Activated CD4-positive, alpha-beta T cell treated with anti-CD3 and anti-CD28 coated beads, Interleukin-2, amount 50 U/mL, for 4 hours (primary cell): Measurements from ENCODE around the gene NEK2.
"Not testable (repeated sequence)": the region's sequence is repeated elsewhere in the genome, so short reads cannot be mapped to it uniquely, and the experiment has no call there.

Experiments used
- DNase-seq, 2 experiments: peaks; one replicate each; pipeline ENCODE4 v3.0.0-alpha.2; 2020

The NEK2 gene

DNA sequence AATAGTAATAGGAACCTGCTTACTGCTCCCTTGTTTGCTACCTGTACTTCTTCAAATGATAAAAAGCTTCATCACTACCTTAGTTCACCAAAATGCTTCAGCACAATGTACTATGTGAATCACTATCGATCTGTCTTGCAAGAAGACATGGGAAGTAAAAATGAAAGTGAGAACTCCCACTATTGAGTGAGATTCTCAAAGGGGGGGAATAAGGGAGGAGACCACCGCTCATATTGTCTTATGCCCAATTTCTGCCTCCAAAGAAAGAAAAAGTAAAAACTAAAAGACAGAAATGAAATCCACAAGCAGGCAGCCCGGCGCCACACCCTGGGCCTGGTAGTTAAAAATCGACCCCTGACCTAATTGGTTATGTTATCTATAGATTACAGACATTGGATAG is 18.5 kb upstream of the NEK2 start:
- not testable (repeated sequence) for DNase-seq

DNA sequence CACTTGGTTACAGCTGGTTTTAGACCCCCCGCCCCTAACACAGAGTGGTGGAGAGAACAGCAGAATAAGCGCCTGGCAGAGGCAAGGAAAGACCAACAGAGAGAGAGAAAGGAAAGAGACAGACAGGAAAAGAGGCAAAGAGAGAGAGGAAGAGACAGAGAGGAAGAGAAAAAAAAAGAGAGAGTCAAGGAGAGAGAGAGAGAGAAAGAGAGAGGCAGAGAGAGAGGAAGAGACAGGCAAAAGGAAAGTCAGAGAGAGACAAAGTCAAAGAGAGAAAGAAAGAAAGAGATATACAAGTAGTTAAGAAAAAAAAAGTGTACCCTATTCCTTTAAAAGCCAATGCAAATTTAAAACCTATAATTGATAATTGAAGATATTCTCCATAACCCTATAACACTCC is 13.0 kb upstream of the NEK2 start:
- no peak for DNase-seq

DNA sequence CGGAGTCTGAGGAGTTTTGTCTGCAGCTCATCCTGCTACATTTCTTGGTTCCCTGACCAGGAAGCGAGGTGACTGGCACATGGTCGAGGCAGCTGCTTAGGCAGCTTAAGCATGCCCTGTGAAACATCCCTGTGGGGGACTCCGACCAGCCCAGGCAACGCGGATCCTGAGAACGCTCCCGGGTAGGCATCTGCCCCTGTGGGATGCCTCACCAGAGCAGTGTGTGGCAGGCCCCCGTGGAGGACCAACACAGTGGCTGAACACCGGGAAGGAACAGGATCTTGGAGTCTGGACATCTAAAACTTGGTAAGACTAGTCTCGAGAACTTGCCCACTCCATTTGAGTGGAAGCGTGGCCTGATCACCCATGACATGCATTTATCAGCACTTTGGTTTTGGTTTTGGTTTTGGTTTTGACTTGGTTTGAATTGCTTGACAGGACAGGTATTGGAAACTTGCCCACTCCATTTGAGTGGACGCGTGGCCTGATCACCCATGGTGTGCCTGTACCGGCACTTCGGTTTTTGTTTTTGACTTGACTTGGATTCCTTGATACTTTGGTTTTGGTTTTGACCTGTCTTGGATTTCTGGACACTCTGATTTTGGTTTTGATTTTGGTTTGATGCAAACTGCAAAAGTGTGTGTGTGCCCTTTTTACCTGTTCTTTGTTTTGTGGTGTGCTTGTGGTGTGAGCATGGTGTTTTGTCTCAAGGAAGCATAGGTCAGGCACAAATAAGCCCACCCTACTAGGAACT is 12.2 kb upstream of the NEK2 start:
- DNase-seq = no peak

DNA sequence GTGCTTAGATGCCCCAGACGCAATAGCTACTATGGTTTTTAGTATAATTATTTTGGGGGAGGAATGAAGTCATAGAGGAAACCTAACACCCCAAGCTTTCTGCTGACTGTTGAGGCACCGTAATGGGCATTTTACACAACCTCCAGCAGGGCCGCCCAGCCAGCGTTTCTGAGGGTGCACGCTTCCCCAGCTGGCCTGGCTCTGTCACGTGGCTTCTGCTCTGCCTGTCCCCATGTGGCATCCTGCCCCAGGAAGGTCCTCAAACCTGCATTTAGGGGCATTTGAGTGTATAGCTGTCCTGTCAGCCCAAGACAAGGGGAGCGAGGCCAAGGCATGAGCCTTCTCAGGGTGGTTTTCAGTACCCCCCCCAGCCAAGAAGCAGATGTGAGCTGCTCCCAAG is 10.4 kb upstream of the NEK2 start:
- DNase-seq = no peak

DNA sequence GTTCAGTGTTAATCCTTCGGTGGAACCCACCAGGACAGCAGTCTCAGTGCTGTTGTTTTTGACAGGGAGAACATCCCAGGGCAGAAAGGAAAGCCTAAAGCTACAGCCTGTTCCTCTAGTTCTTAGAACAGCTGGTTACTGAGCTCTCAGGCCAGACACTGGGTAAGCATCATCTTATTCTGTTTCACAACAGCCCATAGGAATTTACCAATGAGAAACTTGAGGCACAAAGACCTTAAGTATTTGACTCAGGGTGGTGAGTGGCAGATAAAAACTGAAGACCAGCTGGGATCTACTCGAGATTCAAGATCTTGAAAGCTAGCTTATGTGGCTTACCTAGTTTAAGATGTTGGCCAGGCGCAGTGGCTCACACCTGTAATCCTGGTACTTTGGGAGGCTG is 9.4 kb upstream of the NEK2 start:
- no peak for DNase-seq

DNA sequence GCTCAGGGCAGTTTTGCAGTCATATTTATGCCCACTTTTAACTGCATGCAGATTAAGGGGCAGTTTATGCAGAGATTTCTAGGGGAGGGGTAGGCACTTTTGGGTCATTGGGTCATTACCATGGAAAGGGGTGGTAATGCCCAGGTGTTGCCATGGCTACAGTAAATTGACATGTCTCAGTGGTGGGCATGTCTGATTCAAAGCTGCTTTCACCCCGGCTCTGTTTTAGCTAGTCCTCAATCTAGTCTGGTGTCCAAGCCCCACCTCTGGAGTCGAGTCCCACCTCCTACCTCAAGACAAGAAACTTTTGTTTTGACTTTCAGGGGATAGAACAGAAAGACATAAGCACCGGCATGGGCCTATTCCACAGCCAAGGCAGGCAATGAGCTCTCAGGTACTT is 8.9 kb upstream of the NEK2 start:
- no peak for DNase-seq

DNA sequence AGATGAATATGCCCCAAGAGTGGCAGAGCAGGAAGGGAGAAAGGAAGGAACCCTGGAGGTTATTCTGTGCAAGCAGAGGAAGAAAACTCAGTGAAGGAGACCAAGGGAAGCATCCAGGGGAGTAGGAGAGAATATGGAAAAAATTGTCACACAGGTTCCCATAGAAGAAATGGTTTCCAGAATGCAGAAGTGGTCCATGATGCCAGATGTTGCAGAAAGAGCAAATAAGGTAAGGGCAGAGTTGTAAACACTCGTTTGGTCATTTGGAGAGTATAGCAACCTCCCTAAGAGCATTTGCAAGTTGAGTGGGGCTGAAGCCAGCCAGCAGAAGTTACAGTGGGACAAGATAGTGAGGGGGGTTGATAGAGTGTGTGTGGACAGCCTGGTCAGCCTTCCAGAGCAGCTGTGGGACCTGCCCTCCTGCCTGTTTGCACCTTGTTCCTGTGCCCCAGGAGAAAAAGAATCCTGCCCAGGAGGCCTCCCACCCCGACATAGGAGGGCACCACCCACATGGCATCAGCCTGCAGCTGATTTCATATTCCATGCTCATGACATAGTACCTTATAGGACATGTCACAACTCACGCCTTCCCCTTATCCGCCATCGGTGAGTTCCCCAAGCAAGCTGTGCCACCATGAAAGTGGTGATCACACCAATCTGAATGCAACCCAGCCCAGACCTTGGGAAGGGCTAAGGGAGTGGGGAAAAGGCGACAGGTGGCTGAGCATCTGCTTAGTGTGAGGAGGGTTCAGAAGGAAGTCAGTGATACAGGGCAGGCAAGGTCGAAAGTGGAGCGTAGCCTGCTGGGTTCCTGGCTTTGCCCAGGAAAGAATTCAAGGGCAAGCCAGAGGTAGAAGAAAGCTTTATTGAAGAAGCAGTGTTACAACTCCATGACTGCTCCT is 8.2 kb upstream of the NEK2 start:
- DNase-seq = no peak

DNA sequence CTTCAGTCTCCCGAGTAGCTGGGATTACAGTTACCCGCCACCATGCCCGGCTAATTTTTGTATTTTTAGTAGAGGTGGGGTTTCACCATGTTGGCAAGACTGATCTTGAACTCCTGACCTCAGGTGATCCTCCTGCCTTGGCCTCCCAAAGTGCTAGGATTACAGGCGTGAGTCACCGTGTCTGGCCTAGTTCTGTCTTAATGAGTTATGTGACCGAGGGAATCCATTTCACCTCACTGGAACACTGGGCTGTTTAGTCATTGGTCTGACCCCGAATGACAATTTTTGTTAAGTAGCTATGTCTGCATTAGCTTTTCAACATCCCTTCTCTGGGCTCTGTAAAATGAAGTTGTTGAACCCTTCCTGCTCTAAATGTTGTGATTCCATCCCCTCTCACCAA is 6.8 kb upstream of the NEK2 start:
- DNase-seq = not testable (repeated sequence)

DNA sequence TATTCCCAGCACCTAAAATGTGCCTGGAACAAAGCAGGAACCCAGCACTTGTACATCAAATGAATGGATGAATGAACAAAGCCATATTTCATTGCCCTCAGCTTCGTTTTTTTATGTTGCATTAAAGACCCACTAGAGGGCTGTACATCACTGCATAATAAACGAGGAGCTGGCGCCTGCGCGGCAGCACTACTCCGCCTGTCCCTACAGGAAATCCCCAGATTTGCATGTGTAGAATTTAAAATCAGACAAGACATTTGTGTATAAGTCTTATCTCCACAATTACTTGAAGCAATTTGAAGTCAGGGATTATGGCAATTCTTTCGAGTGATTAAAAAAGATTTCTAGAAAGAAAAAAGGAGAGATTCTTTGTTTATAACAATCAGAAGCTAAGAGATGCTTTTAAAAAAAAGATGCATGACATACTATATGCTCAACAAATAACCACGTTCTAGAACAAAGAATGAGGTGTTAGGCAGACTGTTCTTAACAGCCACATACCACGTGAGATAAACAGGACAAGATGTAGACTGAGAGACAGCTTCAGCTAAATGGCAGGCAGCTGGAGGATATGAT is 5.4 kb upstream of the NEK2 start:
- DNase-seq = peak; percentile 60 to 67

DNA sequence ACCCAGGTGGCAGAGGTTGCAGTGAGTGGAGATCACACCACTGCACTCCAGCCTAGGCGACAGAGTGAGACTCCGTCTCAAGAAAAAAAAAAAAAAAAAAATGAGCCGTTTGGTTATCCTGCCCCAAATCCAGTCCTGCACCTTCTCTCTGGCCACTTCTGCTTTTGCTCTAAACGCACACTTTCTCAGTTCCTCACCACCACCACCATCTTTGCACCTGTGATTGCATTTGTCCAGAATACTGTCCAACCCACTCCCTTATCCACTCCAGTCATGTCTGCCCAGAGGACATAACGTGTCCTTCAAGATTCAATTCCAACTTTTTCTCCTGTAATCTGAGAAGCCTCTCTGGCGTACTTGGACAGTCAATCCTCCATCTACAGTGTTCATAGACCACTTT is 2.2 kb upstream of the NEK2 start:
- no peak for DNase-seq

DNA sequence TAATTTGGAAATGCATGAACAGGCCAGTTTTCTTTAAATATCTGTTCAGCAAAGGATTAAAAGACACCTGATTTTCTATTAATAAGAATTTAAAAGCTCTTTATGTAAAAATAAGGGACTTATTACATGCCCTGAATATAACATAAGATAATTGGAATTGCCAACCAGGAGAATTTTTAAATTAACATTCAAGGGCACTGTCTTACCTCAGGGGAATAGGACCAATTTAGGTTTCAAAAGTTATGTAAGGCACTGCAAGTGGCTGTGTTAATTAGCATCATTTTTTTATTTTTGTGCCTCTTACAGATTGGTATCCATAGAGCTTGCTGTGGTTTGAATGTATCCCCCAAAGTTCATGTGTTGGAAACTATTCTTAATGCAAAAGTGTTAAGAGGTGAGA is 1.3 kb upstream of the NEK2 start:
- no peak for DNase-seq

DNA sequence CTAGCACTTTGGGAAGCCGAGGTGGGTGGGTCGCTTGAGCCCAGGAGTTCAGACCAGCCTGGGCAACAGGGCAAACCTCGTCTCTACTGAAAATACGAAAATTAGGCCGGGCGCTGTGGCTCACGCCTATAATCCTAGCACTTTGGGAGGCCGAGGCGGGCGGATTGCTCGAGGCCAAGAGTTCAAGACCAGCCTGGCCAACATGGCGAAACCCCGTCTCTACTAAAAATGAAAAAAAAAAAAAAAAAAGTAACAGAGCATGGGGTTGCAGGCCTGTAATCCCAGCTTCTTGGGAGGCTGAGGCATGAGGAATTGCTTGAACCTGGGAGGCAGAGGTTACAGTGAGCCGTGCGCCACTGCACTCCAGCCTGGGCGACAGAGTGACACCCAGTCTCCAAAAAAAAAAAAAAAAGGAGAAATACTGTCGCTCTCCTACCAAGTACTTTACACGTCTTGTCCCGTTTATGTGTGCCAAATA is 724 bp upstream of the NEK2 start:
- DNase-seq = no peak

DNA sequence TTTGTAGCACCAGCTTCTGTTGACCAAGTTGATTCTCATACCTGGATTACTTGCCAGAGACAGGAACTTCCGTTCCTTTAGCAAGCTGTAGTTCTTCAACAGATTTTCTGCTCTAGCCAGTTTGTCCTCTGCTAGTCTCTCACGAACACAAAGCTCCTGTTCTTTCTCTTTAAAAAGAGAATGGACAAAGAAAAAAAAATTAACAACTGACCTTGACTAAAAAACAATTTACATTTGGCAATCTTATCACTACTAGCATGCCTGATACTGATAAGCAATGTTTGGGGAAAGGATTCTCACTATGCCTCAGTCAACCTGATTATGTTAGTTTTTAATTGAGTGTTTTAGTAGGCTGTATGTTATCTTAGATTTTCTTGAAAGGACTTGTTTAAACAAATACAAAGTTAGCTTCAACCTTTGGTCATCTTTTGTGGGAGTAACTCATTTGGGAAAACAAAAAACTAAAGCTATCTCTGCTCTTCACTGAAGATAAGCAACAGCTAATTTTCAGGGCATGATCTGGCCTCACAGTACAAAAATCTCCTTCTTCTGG is 8.3 kb downstream of the NEK2 start:
- DNase-seq = no peak

DNA sequence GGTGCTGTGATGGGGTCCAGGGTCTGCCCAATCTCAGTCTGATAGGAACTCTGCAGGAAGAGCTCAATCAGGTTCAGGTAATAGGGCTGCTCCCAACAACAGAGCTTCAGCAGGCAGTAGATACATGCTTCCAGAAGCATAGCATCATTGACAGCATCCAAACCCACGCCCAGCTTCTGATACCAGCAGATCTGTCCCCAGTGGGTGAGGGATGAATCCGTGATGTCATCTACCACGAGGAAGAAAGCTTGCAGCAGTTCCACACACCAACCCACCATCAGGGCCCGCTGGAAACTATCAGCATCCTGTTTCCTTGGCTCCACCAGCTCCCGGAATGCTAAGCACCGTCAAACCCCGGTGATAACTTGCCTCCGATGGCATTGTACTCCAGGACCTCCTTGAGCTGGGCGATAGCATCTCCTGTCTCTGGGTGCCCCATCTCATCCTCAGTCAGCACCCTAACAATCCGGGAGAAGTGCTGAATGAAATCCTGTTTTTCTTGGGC is 14.7 kb downstream of the NEK2 start:
- no peak for DNase-seq

DNA sequence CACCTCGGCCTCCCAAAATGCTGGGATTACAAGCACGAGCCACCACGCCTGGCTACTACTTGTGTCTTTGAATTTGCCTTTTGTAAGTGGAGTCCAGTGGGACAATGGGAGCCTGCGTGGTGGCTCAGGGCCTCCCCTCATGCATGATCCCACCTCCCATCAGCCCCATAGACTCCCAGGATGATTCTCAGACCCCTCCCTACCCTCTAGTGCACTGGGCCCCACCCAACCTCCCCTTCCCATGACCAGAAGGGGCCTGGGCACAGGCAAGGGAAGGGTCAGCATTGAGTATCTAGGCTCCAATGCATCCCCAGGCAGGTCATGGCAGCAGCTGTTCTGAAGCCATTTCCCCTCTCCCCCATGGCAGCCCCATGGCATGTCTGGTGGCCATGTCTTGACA is 18.7 kb downstream of the NEK2 start:
- no peak for DNase-seq

DNA sequence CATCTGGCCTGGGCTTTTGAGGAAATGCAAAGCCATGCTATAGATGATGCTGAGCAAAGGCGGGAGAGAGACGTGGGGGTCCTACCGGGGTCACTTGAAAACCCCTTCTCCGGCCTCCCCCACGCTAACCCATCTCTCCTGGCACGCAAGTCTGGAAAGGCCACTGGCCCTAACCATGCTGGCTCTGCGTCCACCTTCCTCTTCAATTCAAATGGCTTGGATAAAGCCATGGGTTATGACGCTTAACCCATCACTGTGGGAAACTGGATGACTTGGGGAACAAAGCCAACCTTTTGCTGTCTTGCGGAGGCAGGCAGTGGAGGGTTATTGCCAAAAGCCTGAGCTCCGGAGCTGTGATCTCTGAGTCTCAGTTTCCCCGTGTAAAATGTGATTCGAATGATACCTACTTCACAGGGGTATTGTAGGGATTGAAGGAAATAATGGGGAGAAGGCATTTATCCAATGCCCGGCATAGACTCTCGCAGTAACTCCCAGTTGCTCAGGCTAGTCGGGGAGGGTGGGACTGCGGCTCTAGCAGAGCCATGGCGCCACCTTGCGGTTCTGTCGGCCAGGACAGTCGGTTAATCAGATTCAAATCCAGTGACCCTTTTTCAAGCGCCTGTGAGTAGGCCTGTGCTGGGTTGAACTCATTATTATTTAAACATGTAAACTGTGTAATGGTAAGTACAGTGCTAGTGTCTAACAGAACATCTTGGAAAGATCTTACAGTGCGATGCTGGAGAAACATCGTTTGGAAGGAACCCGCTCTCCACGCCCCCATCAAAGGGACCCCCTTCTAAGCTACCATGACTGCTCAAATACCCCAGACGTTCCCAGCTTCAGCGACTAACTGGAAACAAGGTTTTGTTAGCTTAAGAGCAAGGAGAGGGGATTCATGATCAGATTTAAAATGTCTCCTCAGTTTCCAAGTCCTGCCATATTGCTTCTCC is 20.3 kb downstream of the NEK2 start:
- peak; percentile 77 to 79 for DNase-seq

DNA sequence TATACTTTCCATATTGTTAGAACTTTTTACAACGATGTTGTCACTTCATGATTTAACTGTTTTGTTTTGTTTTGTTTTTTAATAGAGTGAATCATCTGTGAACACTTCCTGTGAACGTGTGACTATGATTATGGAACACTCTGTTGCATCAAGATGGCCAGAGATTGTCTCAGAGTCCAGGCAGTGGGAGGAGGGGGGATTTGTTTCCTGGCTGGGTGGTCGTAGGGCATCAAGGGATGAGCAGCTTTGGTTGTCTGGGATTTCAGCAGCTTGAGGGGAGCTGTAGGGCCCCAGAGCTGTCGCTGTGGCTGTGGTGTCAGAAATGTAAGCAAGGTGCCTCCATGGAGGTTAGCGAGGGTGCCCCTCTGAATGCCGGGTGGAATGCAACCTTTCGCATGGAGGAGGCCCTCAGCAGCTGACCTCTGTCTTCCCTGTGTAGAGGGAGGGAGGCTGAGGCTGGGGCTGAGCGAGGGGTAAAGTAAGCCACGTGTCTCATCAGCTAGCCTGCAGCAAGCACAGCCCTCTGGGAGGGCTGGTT is 21.4 kb downstream of the NEK2 start:
- no peak for DNase-seq

DNA sequence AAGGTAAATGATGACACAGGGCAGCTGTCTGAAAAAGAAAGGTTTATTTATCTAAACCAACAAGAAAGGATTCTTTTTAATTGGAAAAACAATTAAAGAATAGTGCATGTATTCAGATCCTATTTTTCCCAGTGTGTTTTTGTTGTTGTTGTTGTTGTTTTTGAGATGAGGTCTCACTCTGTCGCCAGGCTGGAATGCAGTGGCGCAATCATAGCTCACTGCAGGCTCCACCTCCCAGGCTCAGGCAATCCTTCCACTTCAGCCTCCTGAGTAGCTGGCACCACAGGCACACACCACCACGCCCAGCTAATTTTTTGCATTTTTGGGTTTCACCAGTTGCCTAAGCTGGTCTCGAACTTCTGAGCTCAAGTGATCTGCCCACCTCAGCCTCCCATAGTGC is 22.1 kb downstream of the NEK2 start:
- no peak for DNase-seq

DNA sequence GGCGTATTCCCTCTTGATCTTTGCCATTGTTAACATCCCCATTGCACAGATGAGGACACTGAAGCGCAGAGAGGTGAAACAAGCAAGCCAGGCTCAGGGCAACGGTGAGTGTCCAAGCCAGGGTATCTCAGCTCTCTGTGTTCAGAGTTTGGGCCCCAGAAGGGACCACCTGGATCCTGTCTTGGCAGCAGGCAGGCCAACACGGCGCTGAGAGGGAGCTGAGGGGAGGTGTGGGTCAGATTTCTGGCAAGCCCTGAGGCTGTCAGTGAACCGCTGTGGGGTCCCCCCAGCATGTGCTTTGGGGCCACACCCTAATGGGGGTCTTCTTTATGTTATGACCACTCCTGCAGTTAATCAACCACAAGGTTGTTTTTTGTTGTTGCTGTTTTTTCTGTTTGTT is 23.1 kb downstream of the NEK2 start:
- DNase-seq = no peak

DNA sequence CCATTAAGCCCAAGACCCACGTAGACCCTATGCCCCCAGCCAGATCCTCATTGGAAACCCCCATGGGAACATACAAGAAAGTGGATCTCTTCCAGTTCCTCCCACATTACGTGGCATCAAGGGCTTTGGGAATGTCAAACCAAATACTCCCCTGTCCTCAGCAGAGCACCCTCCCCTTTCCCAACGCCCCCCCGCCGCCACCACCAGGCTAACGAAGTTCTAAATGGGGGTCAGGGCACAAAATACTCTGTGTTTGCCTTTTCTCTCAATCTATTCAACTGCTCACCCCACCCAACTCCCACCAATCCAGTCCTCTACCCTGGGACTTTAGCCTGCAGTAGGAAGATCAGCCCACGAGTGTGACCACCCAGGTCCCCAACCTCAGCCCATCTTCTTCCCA is 24.5 kb downstream of the NEK2 start:
- no peak for DNase-seq

DNA sequence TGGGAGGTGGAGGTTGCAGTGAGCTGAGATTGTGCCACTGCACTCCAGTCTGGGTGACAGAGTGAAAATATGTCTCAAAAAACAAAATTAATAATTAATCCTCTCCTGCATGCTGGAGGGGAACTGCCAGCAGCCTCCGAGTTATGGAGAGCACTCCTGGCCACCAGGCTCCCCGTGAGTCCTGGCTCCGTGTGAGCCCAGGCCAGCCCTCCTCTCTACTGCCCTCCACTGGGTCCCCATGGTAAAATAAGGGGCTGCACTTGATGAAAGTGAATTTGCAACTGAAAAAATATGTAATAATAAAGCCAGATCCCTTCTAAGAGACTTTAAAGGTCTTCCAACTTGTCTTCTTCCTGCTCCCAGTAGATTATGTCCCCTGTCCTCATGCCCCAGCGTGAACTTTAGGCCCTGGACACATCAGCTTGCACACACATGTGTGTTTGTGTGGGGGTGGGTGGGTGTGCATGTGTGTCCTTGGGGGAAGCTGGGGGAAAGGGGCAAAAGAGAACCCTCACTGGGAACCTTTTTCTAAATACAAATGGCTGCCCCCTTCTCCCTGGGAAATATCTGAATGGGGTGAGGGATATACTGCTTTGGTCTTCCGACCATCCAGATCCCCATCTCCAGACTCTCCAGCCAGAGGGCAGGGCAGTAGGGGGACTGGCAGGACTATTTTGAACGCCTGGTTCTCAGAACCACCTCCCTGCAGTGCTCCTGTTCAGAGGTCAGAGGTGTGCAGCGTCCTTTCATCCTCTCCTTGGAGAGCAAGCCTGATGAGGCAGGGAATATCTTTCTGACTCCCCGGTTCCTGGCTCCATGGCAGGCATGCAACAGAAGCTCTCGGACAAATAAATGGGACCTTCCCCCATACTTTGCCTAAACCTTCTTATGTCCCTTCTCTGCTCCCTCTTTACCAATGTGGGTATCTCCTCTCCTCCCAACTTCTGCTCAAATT is 26.2 kb downstream of the NEK2 start:
- DNase-seq = no peak
